KMS-11 (cell line): ENCODE results near the gene KDM7A.

ENCODE experiments used
- H2AFZ ChIP-seq: fragments of 200-600 bp; sonication (generic); 2 replicates; pipeline ENCODE4 v1.6.1; 2016; ENCODE audit warnings: antibody characterized with exemption, mixed run types, low read depth
- H3K27ac ChIP-seq: fragments of 200-600 bp; sonication (generic); 2 replicates; pipeline ENCODE4 v1.6.1; 2016; ENCODE audit warnings: mild to moderate bottlenecking, mixed run types
- H3K27me3 ChIP-seq: fragments of 200-600 bp; sonication (generic); 2 replicates; pipeline ENCODE4 v1.6.1; 2017; ENCODE audit warnings: mild to moderate bottlenecking, low read depth, mixed run types, moderate library complexity; ENCODE audit not compliant: insufficient read depth
- H3K36me3 ChIP-seq: fragments of 200-600 bp; sonication (generic); 2 replicates; pipeline ENCODE4 v1.6.1; 2017; ENCODE audit warnings: mild to moderate bottlenecking, mixed run types; ENCODE audit not compliant: insufficient read depth
- H3K4me1 ChIP-seq: fragments of 200-600 bp; sonication (generic); 2 replicates; pipeline ENCODE4 v1.6.1; 2016; ENCODE audit warnings: mild to moderate bottlenecking, low read depth, mixed run types; ENCODE audit not compliant: poor library complexity, severe bottlenecking
- H3K4me2 ChIP-seq: fragments of 200-600 bp; sonication (generic); 2 replicates; pipeline ENCODE4 v1.7.0; 2016; ENCODE audit warnings: mild to moderate bottlenecking, mixed run types
- H3K4me3 ChIP-seq: fragments of 200-600 bp; sonication (generic); IDR thresholded peaks from 2 replicates; pipeline ENCODE4 v1.6.1; 2017; ENCODE audit warnings: low read depth, low read length, mixed read lengths; ENCODE audit not compliant: insufficient read depth
- H3K79me2 ChIP-seq: fragments of 200-600 bp; sonication (generic); 2 replicates; pipeline ENCODE4 v1.6.1; 2016; ENCODE audit warnings: low read depth, mixed run types; ENCODE audit not compliant: insufficient read depth
- H3K9ac ChIP-seq: fragments of 200-600 bp; sonication (generic); 2 replicates; pipeline ENCODE4 v1.6.1; 2016; ENCODE audit warnings: mild to moderate bottlenecking, mixed run types
- H4K20me1 ChIP-seq: fragments of 200-600 bp; sonication (generic); 2 replicates; pipeline ENCODE4 v1.6.1; 2016; ENCODE audit warnings: mild to moderate bottlenecking, mixed run types; ENCODE audit not compliant: insufficient read depth
- CTCF ChIP-seq: fragments of 200-600 bp; sonication (generic); conservative IDR thresholded peaks from 2 replicates; pipeline ENCODE4 v1.6.1; 2017; ENCODE audit warnings: low read depth, mild to moderate bottlenecking, antibody characterized with exemption, low read length, moderate library complexity, mixed read lengths

The KDM7A gene

GRCh38 chr7:140176811-140177702 is at the start of gene KDM7A:
Gene KDM7A, minus strand, starts transcription at chr7:140176983. Its CDS starts 46 bp downstream, at chr7:140176937.
- no peaks in the 10 kb centered on the region for H3K36me3 ChIP-seq
- H3K9ac ChIP-seq, result peak within 1 kb of the TSS; percentile 54; the same call in 1 of the 2 replicates
- no peak for TF ChIP-seq CTCF
- no peaks in the 10 kb centered on the region for H4K20me1 ChIP-seq
- peak within 1 kb of the TSS; percentile 77 for H3K4me2 ChIP-seq
- H2AFZ ChIP-seq, result peak within 1 kb of the TSS; percentile 94
- H3K27me3 ChIP-seq, result no peaks in the 10 kb centered on the region
- peak within 1 kb of the TSS; percentile 21; the same call in 1 of the 2 replicates for H3K27ac ChIP-seq
- no peaks in the 10 kb centered on the region for H3K79me2 ChIP-seq
- H3K4me3 ChIP-seq, result peak within 1 kb of the TSS; percentile 33
- peaks cover 13% of the 10 kb centered on the region for H3K4me1 ChIP-seq

- Histone ChIP-seq H3K36me3 (no peaks in the 10 kb centered on the region), H3K9ac (no peak overlapping the region), H2AFZ (no peak overlapping the region), H3K79me2 (no peaks in the 10 kb centered on the region), H4K20me1 (no peaks in the 10 kb centered on the region), H3K4me2 (no peak overlapping the region), H3K4me3 (no peak overlapping the region), H3K4me1 (peaks cover 21% of the 10 kb centered on the region), H3K27ac (no peak overlapping the region), H3K27me3 (peaks cover 5% of the 10 kb centered on the region; the same call in 1 of the 2 replicates)
- no peak for TF ChIP-seq CTCF
Observed at GRCh38 chr7:140225562-140226249, 48.9 kb upstream of the KDM7A start.

GRCh38 chr7:140223515-140224221 is 46.9 kb upstream of the KDM7A start:
- no peak for TF ChIP-seq CTCF
- H3K27me3 ChIP-seq, result no peaks in the 10 kb centered on the region
- no peak overlapping the region for H3K27ac ChIP-seq
- no peaks in the 10 kb centered on the region for H3K79me2 ChIP-seq
- H3K4me2 ChIP-seq, result no peak overlapping the region
- peaks cover 16% of the 10 kb centered on the region for H3K4me1 ChIP-seq
- H3K4me3 ChIP-seq, result no peak overlapping the region
- no peaks in the 10 kb centered on the region for H3K36me3 ChIP-seq
- H3K9ac ChIP-seq, result no peak overlapping the region
- no peak overlapping the region for H2AFZ ChIP-seq
- no peaks in the 10 kb centered on the region for H4K20me1 ChIP-seq

- H2AFZ ChIP-seq, result no peak overlapping the region
- no peaks in the 10 kb centered on the region for H3K79me2 ChIP-seq
- H3K4me1 ChIP-seq, result peaks cover 16% of the 10 kb centered on the region
- no peak overlapping the region for H3K27ac ChIP-seq
- no peaks in the 10 kb centered on the region for H4K20me1 ChIP-seq
- no peak overlapping the region for H3K9ac ChIP-seq
- H3K27me3 ChIP-seq, result no peaks in the 10 kb centered on the region
- H3K4me2 ChIP-seq, result no peak overlapping the region
- H3K36me3 ChIP-seq, result no peaks in the 10 kb centered on the region
- no peak for TF ChIP-seq CTCF
- no peak overlapping the region for H3K4me3 ChIP-seq
Observed at GRCh38 chr7:140222814-140223213, 46.0 kb upstream of the KDM7A start.
